Osteoblast (primary cell): ENCODE measurements around the gene BRIX1. TPM values are rescaled to one million over a fixed set of nuclear protein-coding genes. Genes with fewer than 3 reads are reported as not detected.
"Not testable (repeated sequence)": the region's sequence is repeated elsewhere in the genome, so short reads cannot be mapped to it uniquely, and the experiment has no call there.

ENCODE experiments used
- DNase-seq: peaks from one replicate; pipeline ENCODE4 v3.0.0; 2011; ENCODE audit warnings: low spot score, mixed read lengths; ENCODE audit not compliant: insufficient read length; ENCODE audit errors: missing footprints
- H2AFZ ChIP-seq: 2 replicates; pipeline ENCODE4 v1.6.0; 2011; ENCODE audit warnings: mild to moderate bottlenecking, low read length
- H3K27ac ChIP-seq: 2 replicates; pipeline ENCODE4 v1.5.1; 2011; ENCODE audit warnings: mild to moderate bottlenecking, low read depth, low read length, moderate library complexity
- H3K27me3 ChIP-seq: 2 replicates; pipeline ENCODE4 v1.6.0; 2012; ENCODE audit warnings: mild to moderate bottlenecking, control low read depth, inconsistent platforms, low read length, moderate library complexity; ENCODE audit not compliant: insufficient read depth
- H3K36me3 ChIP-seq: 2 replicates; pipeline ENCODE4 v1.5.1; 2011; ENCODE audit warnings: mild to moderate bottlenecking, low read length, control low read depth, moderate library complexity; ENCODE audit not compliant: insufficient read depth
- H3K4me1 ChIP-seq: 2 replicates; pipeline ENCODE4 v1.5.1; 2011; ENCODE audit warnings: mild to moderate bottlenecking, low read length, control low read depth, moderate library complexity; ENCODE audit not compliant: insufficient read depth
- H3K4me2 ChIP-seq: 2 replicates; pipeline ENCODE4 v1.6.0; 2011; ENCODE audit warnings: mild to moderate bottlenecking, low read length; ENCODE audit not compliant: insufficient read depth
- H3K4me3 ChIP-seq: fragments of 200-600 bp; sonication (generic); 3 replicates; pipeline ENCODE4 v1.5.1; 2012; ENCODE audit warnings: mild to moderate bottlenecking, low read length, inconsistent platforms; ENCODE audit not compliant: insufficient read depth
- H3K79me2 ChIP-seq: 2 replicates; pipeline ENCODE4 v1.6.0; 2012; ENCODE audit warnings: mild to moderate bottlenecking, low read length, control low read depth, inconsistent platforms; ENCODE audit not compliant: insufficient read depth
- H3K9me3 ChIP-seq: 2 replicates; pipeline ENCODE4 v1.5.1; 2011; ENCODE audit warnings: low read depth, low read length, control low read depth
- H4K20me1 ChIP-seq: 2 replicates; pipeline ENCODE4 v1.6.0; 2012; ENCODE audit warnings: mild to moderate bottlenecking, low read length, control low read depth; ENCODE audit not compliant: insufficient read depth
- total RNA-seq: library from RNA; depleted of rRNA; stranded (reverse); fragments of >200 nt; gene quantifications from 2 replicates; pipeline ENCODE4 v1.2.3, GENCODE V29; 2012
- TF ChIP-seq, protein P1 (sequence below): IDR thresholded peaks from 2 replicates; pipeline ENCODE4 v1.5.1; 2011; ENCODE audit warnings: mild to moderate bottlenecking, low read depth, low read length, moderate library complexity; ENCODE audit errors: extremely low read depth

BRIX1 gene
- total RNA-seq, 1 donor: 59.7 TPM

DNA sequence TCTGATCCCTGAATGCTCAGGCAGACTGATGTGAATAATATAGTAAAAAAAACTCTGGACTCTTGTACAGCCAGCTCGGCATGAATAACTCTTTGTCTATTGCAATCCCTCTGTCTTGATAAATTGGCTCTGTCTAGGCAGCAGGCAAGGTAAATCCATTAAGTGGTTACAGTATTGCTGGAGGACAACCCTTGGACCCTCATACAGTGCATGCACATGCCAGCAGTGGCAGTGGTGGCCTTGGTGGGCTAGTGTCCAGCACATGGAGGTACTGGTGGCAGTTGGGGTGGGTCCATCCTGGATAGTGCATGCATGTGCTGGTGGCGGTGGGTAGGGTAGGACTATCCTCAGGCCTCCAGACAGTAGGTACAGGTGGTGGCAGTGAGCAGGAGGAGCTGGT, 52.7 kb downstream of the BRIX1 start:
- no peaks in the 10 kb centered on the region for H3K36me3 ChIP-seq
- no peaks in the 10 kb centered on the region for H3K9me3 ChIP-seq
- H3K27me3 ChIP-seq: no peaks in the 10 kb centered on the region

DNA sequence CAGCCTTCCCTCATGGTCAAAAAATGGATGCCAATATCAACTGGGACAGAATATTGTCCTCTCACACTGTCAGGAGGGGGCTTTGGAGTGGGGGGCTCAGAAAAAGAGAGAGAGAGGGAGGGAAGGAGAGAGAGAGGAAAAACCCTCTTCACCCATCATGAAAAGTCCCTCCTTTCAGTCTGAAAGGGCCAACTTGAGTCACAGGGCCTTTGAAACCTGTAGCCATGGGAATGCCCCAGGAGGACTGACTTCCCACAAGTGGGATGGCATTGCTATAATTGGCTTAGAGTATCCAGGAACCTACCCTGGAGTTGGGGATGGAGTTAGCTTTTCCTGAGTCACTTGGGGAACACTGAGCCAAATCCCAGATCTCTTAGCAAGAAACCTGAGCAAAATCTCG, 55.0 kb downstream of the BRIX1 start:
- Histone ChIP-seq H3K36me3 (no peaks in the 10 kb centered on the region), H3K79me2 (no peaks in the 10 kb centered on the region), H3K27ac (no peak overlapping the region), H4K20me1 (no peaks in the 10 kb centered on the region), H3K4me2 (no peak overlapping the region), H3K4me1 (no peaks in the 10 kb centered on the region), H3K27me3 (no peaks in the 10 kb centered on the region), H3K4me3 (no peak overlapping the region), H2AFZ (no peak overlapping the region), H3K9me3 (no peaks in the 10 kb centered on the region)
- TF ChIP-seq, protein P1, sequence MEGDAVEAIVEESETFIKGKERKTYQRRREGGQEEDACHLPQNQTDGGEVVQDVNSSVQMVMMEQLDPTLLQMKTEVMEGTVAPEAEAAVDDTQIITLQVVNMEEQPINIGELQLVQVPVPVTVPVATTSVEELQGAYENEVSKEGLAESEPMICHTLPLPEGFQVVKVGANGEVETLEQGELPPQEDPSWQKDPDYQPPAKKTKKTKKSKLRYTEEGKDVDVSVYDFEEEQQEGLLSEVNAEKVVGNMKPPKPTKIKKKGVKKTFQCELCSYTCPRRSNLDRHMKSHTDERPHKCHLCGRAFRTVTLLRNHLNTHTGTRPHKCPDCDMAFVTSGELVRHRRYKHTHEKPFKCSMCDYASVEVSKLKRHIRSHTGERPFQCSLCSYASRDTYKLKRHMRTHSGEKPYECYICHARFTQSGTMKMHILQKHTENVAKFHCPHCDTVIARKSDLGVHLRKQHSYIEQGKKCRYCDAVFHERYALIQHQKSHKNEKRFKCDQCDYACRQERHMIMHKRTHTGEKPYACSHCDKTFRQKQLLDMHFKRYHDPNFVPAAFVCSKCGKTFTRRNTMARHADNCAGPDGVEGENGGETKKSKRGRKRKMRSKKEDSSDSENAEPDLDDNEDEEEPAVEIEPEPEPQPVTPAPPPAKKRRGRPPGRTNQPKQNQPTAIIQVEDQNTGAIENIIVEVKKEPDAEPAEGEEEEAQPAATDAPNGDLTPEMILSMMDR: no peak
- no peak for DNase-seq

More for the DNA sequence above, 52.7 kb downstream of the BRIX1 start:
- Histone ChIP-seq H4K20me1 (no peaks in the 10 kb centered on the region), H3K79me2 (no peaks in the 10 kb centered on the region), H3K27ac (no peak overlapping the region), H3K4me2 (no peak overlapping the region), H3K4me3 (no peak overlapping the region), H3K4me1 (no peaks in the 10 kb centered on the region), H2AFZ (no peak overlapping the region)
- DNase-seq: no peak
- TF ChIP-seq, protein P1: no peak

DNA sequence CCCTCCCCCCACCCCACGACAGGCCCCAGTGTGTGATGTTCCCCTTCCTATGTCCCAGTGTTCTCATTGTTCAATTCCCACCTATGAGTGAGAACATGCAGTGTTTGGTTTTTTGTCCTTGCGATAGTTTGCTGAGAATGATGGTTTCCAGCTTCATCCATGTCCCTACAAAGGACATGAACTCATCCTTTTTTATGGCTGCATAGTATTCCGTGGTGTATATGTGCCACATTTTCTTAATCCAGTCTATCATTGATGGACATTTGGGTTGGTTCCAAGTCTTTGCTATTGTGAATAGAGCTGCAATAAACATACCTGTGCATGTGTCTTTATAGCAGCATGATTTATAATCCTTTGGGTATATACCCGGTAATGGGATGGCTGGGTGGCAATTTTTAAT, 56.1 kb downstream of the BRIX1 start:
- H3K27me3 ChIP-seq, H4K20me1 ChIP-seq, H3K36me3 ChIP-seq, H3K4me2 ChIP-seq, H3K9me3 ChIP-seq, DNase-seq, H3K79me2 ChIP-seq, H2AFZ ChIP-seq, H3K4me3 ChIP-seq, H3K4me1 ChIP-seq, H3K27ac ChIP-seq: not testable (repeated sequence)

Other genes with a start within 250 kb of the BRIX1 start
- 0.29 TPM in 1 of 2 replicates, not detected in the other for gene TTC23L, start 76.5 kb upstream of the BRIX1 start, total RNA-seq
- gene RAD1, start 207 bp upstream of the BRIX1 start, total RNA-seq: 54.6 and 58.3 TPM in 2 replicates
- gene DNAJC21, start 13.8 kb downstream of the BRIX1 start, total RNA-seq: 31.5 and 32.2 TPM in 2 replicates
- not detected in 2 replicates for gene AGXT2, start 132.2 kb downstream of the BRIX1 start, total RNA-seq